ENCODE results near the gene ALDH7A1. TPM values are rescaled to one million over a fixed set of nuclear protein-coding genes. Genes with fewer than 3 reads are reported as not detected.
"Not testable (repeated sequence)": the region's sequence is repeated elsewhere in the genome, so short reads cannot be mapped to it uniquely, and the experiment has no call there.

ALDH7A1 gene
- total RNA-seq = 1 to 10 TPM; 2.4 to 3.3 TPM

- H3K4me3 Mint-ChIP-seq = peak within 1 kb of the TSS; percentile 84
Measured at GRCh38 chr5:126594748-126595485, at the start of gene ALDH7A1. ALDH7A1 (minus strand) TSS chr5:126595219; CDS start chr5:126595198, 21 bp downstream.

GRCh38 chr5:126641387-126641786, 46.4 kb upstream of the ALDH7A1 start:
- H3K36me3 Mint-ChIP-seq (ENCODE audit: low read depth) = no peaks in the 10 kb centered on the region
- no peak overlapping the region for H3K4me3 Mint-ChIP-seq
- no peaks in the 10 kb centered on the region for H3K27me3 Mint-ChIP-seq
- H3K27ac Mint-ChIP-seq = no peak overlapping the region
- ATAC-seq (replicated peaks) = no peak
- peaks cover 6% of the 10 kb centered on the region for H3K9me3 Mint-ChIP-seq
- H3K4me1 Mint-ChIP-seq = no peaks in the 10 kb centered on the region

More at GRCh38 chr5:126594748-126595485, at the start of gene ALDH7A1:
- ATAC-seq (replicated peaks) = peak; percentile 89
- peaks cover 7% of the 10 kb centered on the region for H3K4me1 Mint-ChIP-seq
- H3K36me3 Mint-ChIP-seq (ENCODE audit: low read depth) = no peaks in the 10 kb centered on the region
- H3K27ac Mint-ChIP-seq = peak within 1 kb of the TSS; percentile 76
- peaks cover 11% of the 10 kb centered on the region for H3K27me3 Mint-ChIP-seq
- H3K9me3 Mint-ChIP-seq = no peaks in the 10 kb centered on the region

GRCh38 chr5:126640866-126641265, 45.8 kb upstream of the ALDH7A1 start:
- no peak overlapping the region for H3K4me3 Mint-ChIP-seq
- H3K9me3 Mint-ChIP-seq = peaks cover 6% of the 10 kb centered on the region
- H3K36me3 Mint-ChIP-seq (ENCODE audit: low read depth) = no peaks in the 10 kb centered on the region
- H3K27me3 Mint-ChIP-seq = no peaks in the 10 kb centered on the region
- H3K27ac Mint-ChIP-seq = no peak overlapping the region
- no peak for ATAC-seq (replicated peaks)
- H3K4me1 Mint-ChIP-seq = no peaks in the 10 kb centered on the region

GRCh38 chr5:126636956-126637355, 41.9 kb upstream of the ALDH7A1 start:
- H3K27ac Mint-ChIP-seq = no peak overlapping the region
- H3K4me3 Mint-ChIP-seq = no peak overlapping the region
- ATAC-seq (replicated peaks) = no peak
- H3K4me1 Mint-ChIP-seq = no peaks in the 10 kb centered on the region
- H3K9me3 Mint-ChIP-seq = no peaks in the 10 kb centered on the region
- H3K27me3 Mint-ChIP-seq = no peaks in the 10 kb centered on the region
- no peaks in the 10 kb centered on the region for H3K36me3 Mint-ChIP-seq (ENCODE audit: low read depth)

- Mint-ChIP-seq H3K9me3 (no peaks in the 10 kb centered on the region), H3K4me3 (no peak overlapping the region), H3K27me3 (no peaks in the 10 kb centered on the region), H3K4me1 (no peaks in the 10 kb centered on the region), H3K27ac (no peak overlapping the region), H3K36me3 (ENCODE audit: low read depth) (no peaks in the 10 kb centered on the region)
- ATAC-seq (replicated peaks) = no peak
Measured at GRCh38 chr5:126635585-126635984, 40.6 kb upstream of the ALDH7A1 start.

GRCh38 chr5:126633552-126633951, 38.5 kb upstream of the ALDH7A1 start:
- H3K27me3 Mint-ChIP-seq = no peaks in the 10 kb centered on the region
- H3K4me1 Mint-ChIP-seq = no peaks in the 10 kb centered on the region
- no peak overlapping the region for H3K27ac Mint-ChIP-seq
- H3K9me3 Mint-ChIP-seq = no peaks in the 10 kb centered on the region
- H3K4me3 Mint-ChIP-seq = no peak overlapping the region
- ATAC-seq (replicated peaks) = no peak
- H3K36me3 Mint-ChIP-seq (ENCODE audit: low read depth) = no peaks in the 10 kb centered on the region

GRCh38 chr5:126631920-126632319, 36.9 kb upstream of the ALDH7A1 start:
- H3K4me1 Mint-ChIP-seq = no peaks in the 10 kb centered on the region
- H3K9me3 Mint-ChIP-seq = no peaks in the 10 kb centered on the region
- H3K36me3 Mint-ChIP-seq (ENCODE audit: low read depth) = peaks cover 9% of the 10 kb centered on the region
- H3K4me3 Mint-ChIP-seq = no peak overlapping the region
- ATAC-seq (replicated peaks) = no peak
- H3K27ac Mint-ChIP-seq = no peak overlapping the region
- no peaks in the 10 kb centered on the region for H3K27me3 Mint-ChIP-seq

GRCh38 chr5:126628102-126628501, 33.1 kb upstream of the ALDH7A1 start:
- Mint-ChIP-seq H3K36me3 (ENCODE audit: low read depth) (peaks cover 42% of the 10 kb centered on the region), H3K27me3 (no peaks in the 10 kb centered on the region), H3K4me1 (peaks cover 8% of the 10 kb centered on the region), H3K4me3 (no peak overlapping the region), H3K27ac (no peak overlapping the region), H3K9me3 (no peaks in the 10 kb centered on the region)
- ATAC-seq (replicated peaks) = no peak

GRCh38 chr5:126624534-126624933, 29.5 kb upstream of the ALDH7A1 start:
- ATAC-seq (replicated peaks) = peak; percentile 73
- Mint-ChIP-seq H3K36me3 (ENCODE audit: low read depth) (peaks cover 77% of the 10 kb centered on the region), H3K27me3 (no peaks in the 10 kb centered on the region), H3K4me3 (peak overlapping the region; percentile 40), H3K27ac (peak overlapping the region; percentile 82), H3K9me3 (no peaks in the 10 kb centered on the region), H3K4me1 (peaks cover 8% of the 10 kb centered on the region)

GRCh38 chr5:126619781-126620180, 24.8 kb upstream of the ALDH7A1 start:
- no peak for ATAC-seq (replicated peaks)
- Mint-ChIP-seq H3K36me3 (ENCODE audit: low read depth) (peaks cover 95% of the 10 kb centered on the region), H3K9me3 (no peaks in the 10 kb centered on the region), H3K27me3 (no peaks in the 10 kb centered on the region), H3K4me3 (no peak overlapping the region), H3K27ac (no peak overlapping the region), H3K4me1 (peaks cover 7% of the 10 kb centered on the region)

- H3K4me1 Mint-ChIP-seq; H3K4me3 Mint-ChIP-seq; H3K9me3 Mint-ChIP-seq; ATAC-seq (replicated peaks); H3K27ac Mint-ChIP-seq; H3K27me3 Mint-ChIP-seq: not testable (repeated sequence)
- peaks cover 95% of the 10 kb centered on the region for H3K36me3 Mint-ChIP-seq (ENCODE audit: low read depth)
Measured at GRCh38 chr5:126617603-126618002, 22.6 kb upstream of the ALDH7A1 start.

GRCh38 chr5:126615286-126615685, 20.3 kb upstream of the ALDH7A1 start:
- ATAC-seq (replicated peaks) = no peak
- Mint-ChIP-seq H3K36me3 (ENCODE audit: low read depth) (peaks cover 96% of the 10 kb centered on the region), H3K27ac (no peak overlapping the region), H3K27me3 (no peaks in the 10 kb centered on the region), H3K4me3 (no peak overlapping the region), H3K9me3 (no peaks in the 10 kb centered on the region), H3K4me1 (peaks cover 7% of the 10 kb centered on the region)

GRCh38 chr5:126613941-126614592, 19.0 kb upstream of the ALDH7A1 start:
- Mint-ChIP-seq H3K4me1 (peaks cover 7% of the 10 kb centered on the region), H3K4me3 (no peak overlapping the region), H3K27me3 (no peaks in the 10 kb centered on the region), H3K36me3 (ENCODE audit: low read depth) (peaks cover 96% of the 10 kb centered on the region), H3K27ac (no peak overlapping the region), H3K9me3 (no peaks in the 10 kb centered on the region)
- ATAC-seq (replicated peaks) = no peak

- peaks cover 13% of the 10 kb centered on the region for H3K4me1 Mint-ChIP-seq
- ATAC-seq (replicated peaks) = no peak
- peaks cover 99% of the 10 kb centered on the region for H3K36me3 Mint-ChIP-seq (ENCODE audit: low read depth)
- H3K27me3 Mint-ChIP-seq = no peaks in the 10 kb centered on the region
- H3K9me3 Mint-ChIP-seq = no peaks in the 10 kb centered on the region
- no peak overlapping the region for H3K27ac Mint-ChIP-seq
- H3K4me3 Mint-ChIP-seq = no peak overlapping the region
Measured at GRCh38 chr5:126610616-126611015, 15.6 kb upstream of the ALDH7A1 start.

- Mint-ChIP-seq H3K27ac (no peak overlapping the region), H3K4me1 (peaks cover 13% of the 10 kb centered on the region), H3K27me3 (no peaks in the 10 kb centered on the region), H3K4me3 (no peak overlapping the region), H3K36me3 (ENCODE audit: low read depth) (peaks cover 99% of the 10 kb centered on the region), H3K9me3 (no peaks in the 10 kb centered on the region)
- no peak for ATAC-seq (replicated peaks)
Measured at GRCh38 chr5:126610160-126610559, 15.1 kb upstream of the ALDH7A1 start.
